Epithelial cell of esophagus (primary cell): Measurements from ENCODE around the gene RTN4IP1.

ENCODE experiments used
- DNase-seq: peaks from one replicate; pipeline ENCODE4 v3.0.0; 2010; ENCODE audit warnings: low read depth
- H3K4me3 ChIP-seq: 2 replicates; pipeline ENCODE4 v1.5.1; 2011; ENCODE audit warnings: mild to moderate bottlenecking, low read length, control low read depth
- TF ChIP-seq, protein P1 (sequence below): IDR thresholded peaks from 2 replicates; pipeline ENCODE4 v1.5.1; 2011; ENCODE audit warnings: low read depth, mild to moderate bottlenecking, low read length, control low read depth, inconsistent platforms; ENCODE audit not compliant: insufficient read depth; ENCODE audit errors: missing control alignments

Gene RTN4IP1

DNA sequence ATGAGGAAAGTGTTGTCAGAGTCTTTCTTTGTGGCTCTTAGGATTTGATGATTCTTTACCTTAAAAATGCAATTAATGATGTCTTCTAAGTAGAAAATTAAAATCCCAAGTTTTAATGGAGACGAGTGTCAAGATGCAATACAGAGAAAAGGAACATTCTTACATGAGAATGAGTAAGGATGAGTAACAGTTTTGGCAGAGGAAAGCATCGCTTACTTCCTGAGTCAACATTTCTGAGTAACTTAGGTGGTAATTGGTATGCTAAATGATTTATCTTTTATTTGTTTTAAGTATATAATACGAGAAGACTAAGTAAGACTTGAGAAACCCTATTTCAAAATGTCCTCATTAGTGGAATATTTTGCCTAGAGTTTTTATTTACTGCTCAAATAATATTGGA lies 101.3 kb downstream of the RTN4IP1 start:
- TF ChIP-seq, protein P1, sequence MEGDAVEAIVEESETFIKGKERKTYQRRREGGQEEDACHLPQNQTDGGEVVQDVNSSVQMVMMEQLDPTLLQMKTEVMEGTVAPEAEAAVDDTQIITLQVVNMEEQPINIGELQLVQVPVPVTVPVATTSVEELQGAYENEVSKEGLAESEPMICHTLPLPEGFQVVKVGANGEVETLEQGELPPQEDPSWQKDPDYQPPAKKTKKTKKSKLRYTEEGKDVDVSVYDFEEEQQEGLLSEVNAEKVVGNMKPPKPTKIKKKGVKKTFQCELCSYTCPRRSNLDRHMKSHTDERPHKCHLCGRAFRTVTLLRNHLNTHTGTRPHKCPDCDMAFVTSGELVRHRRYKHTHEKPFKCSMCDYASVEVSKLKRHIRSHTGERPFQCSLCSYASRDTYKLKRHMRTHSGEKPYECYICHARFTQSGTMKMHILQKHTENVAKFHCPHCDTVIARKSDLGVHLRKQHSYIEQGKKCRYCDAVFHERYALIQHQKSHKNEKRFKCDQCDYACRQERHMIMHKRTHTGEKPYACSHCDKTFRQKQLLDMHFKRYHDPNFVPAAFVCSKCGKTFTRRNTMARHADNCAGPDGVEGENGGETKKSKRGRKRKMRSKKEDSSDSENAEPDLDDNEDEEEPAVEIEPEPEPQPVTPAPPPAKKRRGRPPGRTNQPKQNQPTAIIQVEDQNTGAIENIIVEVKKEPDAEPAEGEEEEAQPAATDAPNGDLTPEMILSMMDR: no peak
- H3K4me3 ChIP-seq: no peak overlapping the region
- DNase-seq: peak; percentile 95

DNA sequence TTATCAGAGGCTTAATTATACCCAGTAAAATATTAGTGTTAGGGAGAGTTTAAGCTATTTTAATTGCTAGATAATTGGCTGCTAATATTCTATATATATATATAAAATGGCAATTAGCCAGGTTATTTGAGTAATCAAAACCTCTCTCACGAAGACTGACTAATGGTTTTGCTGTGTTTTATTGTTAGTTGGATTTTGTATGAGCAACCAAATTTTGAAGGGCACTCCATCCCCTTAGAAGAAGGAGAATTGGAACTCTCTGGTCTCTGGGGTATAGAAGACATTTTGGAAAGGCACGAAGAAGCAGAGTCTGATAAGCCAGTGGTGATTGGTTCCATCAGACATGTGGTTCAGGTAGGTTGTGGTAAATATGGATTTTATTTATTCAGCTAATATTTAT lies 102.2 kb downstream of the RTN4IP1 start:
- peak; percentile 68 for DNase-seq
- no peak overlapping the region for H3K4me3 ChIP-seq
- TF ChIP-seq, protein P1: no peak

DNA sequence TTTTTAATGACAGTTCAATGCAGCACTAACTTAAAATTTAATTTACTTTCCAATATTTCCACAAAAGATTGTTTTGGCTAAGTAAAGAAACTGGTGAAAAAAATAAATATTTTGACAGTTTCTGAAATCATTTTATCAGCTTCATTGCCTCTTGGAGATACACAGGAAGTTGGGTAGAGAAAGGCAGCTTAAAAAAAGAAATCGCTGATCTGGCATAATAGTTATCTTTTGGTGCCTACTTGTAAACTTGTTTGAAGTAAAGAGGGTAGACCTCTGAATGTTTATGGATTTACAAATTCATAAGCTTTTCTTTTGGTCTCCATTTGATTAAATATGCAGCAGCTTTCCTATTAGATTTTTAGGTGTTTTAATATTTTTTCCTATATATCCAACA lies 103.4 kb downstream of the RTN4IP1 start:
- no peak overlapping the region for H3K4me3 ChIP-seq
- TF ChIP-seq, protein P1: no peak
- no peak for DNase-seq

DNA sequence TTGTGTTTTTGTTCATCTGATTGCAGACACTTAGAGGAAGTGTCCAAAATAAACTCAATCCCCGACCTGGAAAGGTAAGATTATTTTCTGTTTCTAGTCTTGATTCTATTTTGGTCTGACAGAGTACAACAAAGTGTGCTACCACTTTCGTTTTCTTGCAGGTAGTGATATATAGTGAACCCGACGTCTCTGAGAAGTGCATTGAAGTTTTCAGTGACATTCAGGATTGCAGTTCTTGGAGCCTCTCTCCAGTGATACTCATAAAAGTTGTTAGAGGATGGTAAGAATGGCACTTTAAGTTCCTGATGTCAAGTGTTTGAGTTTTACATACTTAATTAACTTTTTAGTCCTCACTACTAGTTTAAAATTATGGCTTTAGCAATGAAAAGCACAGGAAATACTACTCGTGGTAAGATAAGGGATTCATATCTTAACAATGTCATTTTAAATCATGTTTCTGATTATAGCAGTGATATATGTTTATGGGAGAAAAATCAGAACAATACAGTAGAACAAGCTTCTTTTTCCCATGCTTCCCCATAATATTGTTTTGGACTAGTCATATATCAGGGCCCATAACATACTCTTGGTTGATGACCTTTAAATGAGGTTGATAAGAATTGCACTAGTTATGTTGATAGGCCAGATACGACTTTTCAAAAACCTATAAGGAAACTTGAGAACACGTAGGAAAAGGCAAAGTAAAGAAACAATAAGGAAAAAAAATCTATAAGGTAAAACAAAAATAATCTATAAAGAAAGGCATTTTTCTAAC lies 104.0 kb downstream of the RTN4IP1 start:
- TF ChIP-seq, protein P1: no peak
- peak overlapping the region; percentile 12 for H3K4me3 ChIP-seq
- DNase-seq: no peak

DNA sequence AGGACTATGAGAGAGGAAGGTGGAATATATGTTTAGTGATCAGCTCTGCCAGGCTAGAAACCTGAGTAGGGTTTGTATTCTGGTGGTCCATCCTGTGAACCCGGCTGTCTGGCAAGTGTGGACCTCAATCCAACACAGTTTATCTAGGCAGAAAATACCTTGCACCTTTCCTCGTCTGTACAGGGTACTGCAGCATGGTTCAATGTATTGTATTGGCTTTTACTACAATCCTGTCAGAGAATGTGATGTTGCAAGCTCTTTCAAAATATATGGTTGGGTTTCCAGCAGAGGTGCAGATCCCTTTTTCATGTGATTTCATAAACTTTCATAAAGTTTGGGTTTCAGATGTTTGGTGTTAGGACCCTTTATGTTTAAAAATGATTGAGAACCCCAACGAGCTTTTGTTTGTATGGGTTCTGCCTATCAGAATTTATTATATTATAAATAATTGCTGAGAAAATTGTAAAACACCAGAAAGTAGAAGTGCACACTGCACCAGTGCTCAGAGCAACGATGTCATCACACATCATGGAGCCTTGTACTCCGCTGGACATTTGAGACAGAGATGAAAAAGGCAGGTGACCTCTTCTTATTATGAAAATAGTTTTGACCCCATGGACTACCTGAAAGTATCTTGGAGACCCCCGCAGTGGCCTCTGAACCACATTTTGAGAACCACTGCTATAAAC lies 106.6 kb downstream of the RTN4IP1 start:
- TF ChIP-seq, protein P1: no peak
- no peak overlapping the region for H3K4me3 ChIP-seq
- DNase-seq: no peak
